PC-3 (cell line): ENCODE measurements around the gene CASP8.

Experiments used
- CTCF ChIP-seq: fragments of 300-600 bp; sonication (generic); conservative IDR thresholded peaks from 2 replicates; pipeline ENCODE4 v1.5.1; 2017; ENCODE audit warnings: antibody characterized with exemption, low read depth, mild to moderate bottlenecking, low read length
- EZH2 ChIP-seq: fragments of 300-600 bp; sonication (generic); IDR thresholded peaks from one replicate; pipeline ENCODE4 v1.6.1; 2017; ENCODE audit warnings: antibody characterized with exemption, mild to moderate bottlenecking, low read length; ENCODE audit not compliant: unreplicated experiment
- EZH2phosphoT487 ChIP-seq: fragments of 300-600 bp; sonication (generic); IDR thresholded peaks from 2 replicates; pipeline ENCODE4 v1.6.1; 2018; ENCODE audit warnings: mild to moderate bottlenecking, antibody characterized with exemption, low read length, borderline replicate concordance

- TF ChIP-seq CTCF (no peak), EZH2phosphoT487 (no peak), EZH2 (no peak)
Measured at GRCh38 chr2:201246280-201246679, 14.1 kb upstream of the CASP8 start.
